Omental fat pad (tissue), 4 donors: ENCODE measurements around the gene MAP3K4. TPM values are rescaled to one million over a fixed set of nuclear protein-coding genes. Genes with fewer than 3 reads are reported as not detected.

ENCODE experiments used
- ATAC-seq: fragments of 150-250 bp; one replicate; pipeline ENCODE4 v1.9.1; 2016; ENCODE audit warnings: mild to moderate bottlenecking, moderate library complexity; ENCODE audit not compliant: low FRiP score
- DNase-seq: peaks from one replicate; pipeline ENCODE4 v3.0.0-alpha.2; 2019; ENCODE audit warnings: low spot score
- CTCF ChIP-seq, 3 donors: fragments of 450-650 bp; IDR thresholded peaks; one replicate each; pipeline ENCODE4 v1.5.1; 2016 to 2017; ENCODE audit warnings: antibody characterized with exemption in 3 of 3, mild to moderate bottlenecking in 3 of 3, moderate library complexity in 2 of 3
- total RNA-seq, 4 donors: library from RNA; depleted of rRNA; stranded (reverse); fragments of >200 nt; gene quantifications; one replicate each; pipeline ENCODE4 v1.1.0, GENCODE V29; 2016

Gene MAP3K4
- total RNA-seq, 4 donors from 2014 or later: 18.9 to 33.6 (median 25.0) TPM

- ATAC-seq (no peak), DNase-seq (no peak)
- no peak for TF ChIP-seq CTCF (IDR thresholded peaks at IDR 0.05)
Observed at GRCh38 chr6:161041274-161041673, 49.7 kb downstream of the MAP3K4 start.

GRCh38 chr6:161044335-161044734, 52.8 kb downstream of the MAP3K4 start:
- TF ChIP-seq CTCF (IDR thresholded peaks at IDR 0.05): no peak
- ATAC-seq (no peak), DNase-seq (no peak)

- TF ChIP-seq CTCF (IDR thresholded peaks at IDR 0.05): no peak
Observed at GRCh38 chr6:161048641-161049040, 57.1 kb downstream of the MAP3K4 start.

GRCh38 chr6:161050134-161050765, 58.7 kb downstream of the MAP3K4 start:
- DNase-seq (no peak), ATAC-seq (no peak)
- TF ChIP-seq CTCF (IDR thresholded peaks at IDR 0.05): no peak

More at GRCh38 chr6:161048641-161049040, 57.1 kb downstream of the MAP3K4 start:
- ATAC-seq (no peak), DNase-seq (no peak)

- ATAC-seq (no peak), DNase-seq (no peak)
- no peak for TF ChIP-seq CTCF (IDR thresholded peaks at IDR 0.05)
Observed at GRCh38 chr6:161053103-161053502, 61.5 kb downstream of the MAP3K4 start.

GRCh38 chr6:161054876-161055275, 63.3 kb downstream of the MAP3K4 start:
- no peak for TF ChIP-seq CTCF (IDR thresholded peaks at IDR 0.05)
- ATAC-seq: no peak
- DNase-seq: no peak

GRCh38 chr6:161056451-161056850, 64.9 kb downstream of the MAP3K4 start:
- no peak for TF ChIP-seq CTCF (IDR thresholded peaks at IDR 0.05)
- no peak for DNase-seq
- no peak for ATAC-seq
